Kidney tubule cell (primary cell): ENCODE results near the gene MAP3K12.
A peak's percentile ranks its signal among the peaks of the same experiment; 100 is the strongest.
"Not testable (repeated sequence)": the region's sequence is repeated elsewhere in the genome, so short reads cannot be mapped to it uniquely, and the experiment has no call there.

Experiments used
- DNase-seq: peaks from one replicate; pipeline ENCODE4 v3.0.0-alpha.2; 2018; ENCODE audit warnings: low spot score

Gene MAP3K12, protein sequence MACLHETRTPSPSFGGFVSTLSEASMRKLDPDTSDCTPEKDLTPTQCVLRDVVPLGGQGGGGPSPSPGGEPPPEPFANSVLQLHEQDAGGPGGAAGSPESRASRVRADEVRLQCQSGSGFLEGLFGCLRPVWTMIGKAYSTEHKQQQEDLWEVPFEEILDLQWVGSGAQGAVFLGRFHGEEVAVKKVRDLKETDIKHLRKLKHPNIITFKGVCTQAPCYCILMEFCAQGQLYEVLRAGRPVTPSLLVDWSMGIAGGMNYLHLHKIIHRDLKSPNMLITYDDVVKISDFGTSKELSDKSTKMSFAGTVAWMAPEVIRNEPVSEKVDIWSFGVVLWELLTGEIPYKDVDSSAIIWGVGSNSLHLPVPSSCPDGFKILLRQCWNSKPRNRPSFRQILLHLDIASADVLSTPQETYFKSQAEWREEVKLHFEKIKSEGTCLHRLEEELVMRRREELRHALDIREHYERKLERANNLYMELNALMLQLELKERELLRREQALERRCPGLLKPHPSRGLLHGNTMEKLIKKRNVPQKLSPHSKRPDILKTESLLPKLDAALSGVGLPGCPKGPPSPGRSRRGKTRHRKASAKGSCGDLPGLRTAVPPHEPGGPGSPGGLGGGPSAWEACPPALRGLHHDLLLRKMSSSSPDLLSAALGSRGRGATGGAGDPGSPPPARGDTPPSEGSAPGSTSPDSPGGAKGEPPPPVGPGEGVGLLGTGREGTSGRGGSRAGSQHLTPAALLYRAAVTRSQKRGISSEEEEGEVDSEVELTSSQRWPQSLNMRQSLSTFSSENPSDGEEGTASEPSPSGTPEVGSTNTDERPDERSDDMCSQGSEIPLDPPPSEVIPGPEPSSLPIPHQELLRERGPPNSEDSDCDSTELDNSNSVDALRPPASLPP

DNA sequence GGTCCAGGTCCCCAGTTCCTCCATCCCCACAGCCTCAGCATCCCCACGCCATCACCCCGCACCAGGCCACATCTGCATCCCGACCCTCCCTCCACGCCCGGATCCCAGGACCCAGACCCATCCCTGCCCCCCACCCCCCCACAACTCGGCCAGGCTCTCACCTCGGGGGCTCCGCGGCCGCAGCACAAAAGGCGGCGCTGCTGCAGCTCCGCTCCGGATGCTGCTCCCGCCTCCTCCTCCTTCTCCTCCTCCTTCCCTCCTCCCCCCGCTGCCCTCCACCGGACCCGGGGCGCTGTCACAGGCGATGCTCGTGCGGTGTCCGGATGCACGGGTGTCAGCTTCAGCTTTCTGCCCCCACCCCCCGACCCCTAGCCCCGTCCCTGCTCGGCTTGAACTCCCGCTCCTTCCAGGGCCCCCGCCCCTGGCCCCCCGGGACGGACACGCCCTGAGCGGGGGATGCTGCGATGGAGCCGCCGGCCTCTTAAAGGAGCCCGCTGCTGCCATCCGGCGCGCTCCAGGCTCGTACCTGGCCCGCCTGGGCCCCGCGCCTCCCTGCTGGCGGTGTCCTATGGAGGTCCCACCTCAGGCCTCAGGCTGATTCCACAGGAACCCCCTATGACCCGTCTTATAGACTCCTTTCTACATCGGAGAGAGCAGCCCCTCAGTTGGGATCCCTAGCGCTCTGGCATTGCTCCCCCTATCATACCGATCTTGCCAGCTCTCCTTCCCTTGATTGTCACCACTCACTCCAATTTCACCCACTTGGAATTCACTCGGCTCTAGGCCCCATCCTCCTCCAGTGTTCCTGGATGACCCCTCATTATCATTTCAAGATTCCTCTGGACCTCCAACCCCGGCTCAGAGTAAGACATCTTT is at the start of gene MAP3K12:
TSS of gene MAP3K12 (minus strand) at position 193 of the 876 bp plus-strand sequence. CDS start 12,067 bp downstream, outside the sequence.
- peak; percentile 52 for DNase-seq

DNA sequence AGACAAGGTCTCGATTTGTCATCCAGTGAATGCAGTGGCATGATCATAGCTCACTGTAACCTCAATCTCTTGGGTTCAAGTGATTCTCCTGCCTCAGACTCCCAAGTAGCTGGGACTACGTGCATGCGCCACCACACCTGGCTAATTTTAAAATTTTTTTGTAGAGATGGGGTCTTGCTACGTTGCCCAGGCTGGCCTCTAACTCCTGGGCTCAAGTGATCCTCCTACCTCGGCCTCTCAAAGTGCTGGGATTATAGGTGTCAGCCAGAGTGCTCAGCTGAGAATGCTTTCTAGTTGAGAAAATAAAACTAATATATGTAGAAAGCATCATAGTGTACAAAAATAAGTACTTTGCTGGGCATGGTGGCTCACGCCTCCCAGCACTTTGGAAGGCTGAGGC is 49.1 kb upstream of the MAP3K12 start:
- not testable (repeated sequence) for DNase-seq

DNA sequence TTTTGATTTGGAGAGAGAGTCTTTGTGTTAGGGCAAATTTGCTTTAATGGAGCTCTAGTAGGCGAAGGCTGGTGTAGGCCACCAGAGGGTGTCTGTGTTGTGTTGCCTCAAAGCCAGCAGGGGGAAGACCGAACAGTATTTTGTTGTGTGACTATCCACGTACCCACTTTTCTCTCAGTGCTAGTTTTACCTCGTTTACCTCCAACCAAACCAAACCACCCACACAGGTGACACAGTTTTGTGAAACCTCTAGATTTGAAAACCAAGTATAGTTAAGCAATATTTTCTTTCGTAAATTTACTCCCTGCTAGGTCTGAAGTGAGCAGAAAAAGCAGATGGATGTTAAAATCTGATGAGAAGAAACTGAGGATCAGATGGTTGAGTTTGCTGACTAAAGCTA is 44.3 kb upstream of the MAP3K12 start:
- DNase-seq: peak; percentile 66

DNA sequence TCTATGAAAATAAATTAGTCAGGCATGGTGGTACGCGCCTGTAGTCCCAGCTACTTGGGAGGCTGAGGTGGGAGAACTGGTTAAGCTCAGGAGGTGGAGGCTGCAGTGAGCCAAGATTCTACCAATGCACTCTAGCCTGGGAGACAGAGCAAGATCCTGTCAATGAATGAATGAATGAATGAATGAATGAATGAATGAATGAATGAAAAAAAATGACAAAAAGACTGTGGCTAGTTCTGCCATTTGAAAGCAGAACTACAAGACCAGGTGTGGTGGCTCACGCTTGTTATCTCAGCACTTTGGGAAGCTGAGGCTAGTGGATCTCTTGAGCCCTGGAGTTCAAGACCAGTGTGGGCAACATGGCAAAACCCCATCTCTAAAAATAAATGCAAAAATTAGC is 40.3 kb upstream of the MAP3K12 start:
- no peak for DNase-seq

DNA sequence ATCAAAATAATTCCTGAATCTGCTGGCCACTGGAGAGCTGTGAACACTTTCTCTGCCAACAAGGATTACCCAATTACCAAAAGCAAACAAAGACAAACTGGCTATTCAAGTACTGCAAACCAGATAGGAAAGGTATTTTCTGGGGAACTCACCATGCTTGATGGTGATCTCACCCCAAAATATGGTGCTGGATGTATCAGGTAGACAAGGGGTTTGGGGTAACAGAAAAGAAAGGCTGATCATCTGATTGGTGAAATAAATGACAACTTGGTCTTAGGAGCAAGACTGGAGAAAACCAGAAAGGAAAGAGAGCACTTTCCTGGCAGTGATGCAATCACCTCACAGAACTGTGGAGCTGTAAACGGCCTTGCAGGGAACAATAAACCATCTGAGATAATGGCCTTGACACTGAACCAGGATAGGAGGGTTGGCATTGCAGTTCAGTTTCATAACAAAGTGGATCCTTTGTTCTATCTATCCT is 39.0 kb upstream of the MAP3K12 start:
- no peak for DNase-seq

GRCh38 chr12:53536962-53537361 is 37.7 kb upstream of the MAP3K12 start:
- DNase-seq: no peak

DNA sequence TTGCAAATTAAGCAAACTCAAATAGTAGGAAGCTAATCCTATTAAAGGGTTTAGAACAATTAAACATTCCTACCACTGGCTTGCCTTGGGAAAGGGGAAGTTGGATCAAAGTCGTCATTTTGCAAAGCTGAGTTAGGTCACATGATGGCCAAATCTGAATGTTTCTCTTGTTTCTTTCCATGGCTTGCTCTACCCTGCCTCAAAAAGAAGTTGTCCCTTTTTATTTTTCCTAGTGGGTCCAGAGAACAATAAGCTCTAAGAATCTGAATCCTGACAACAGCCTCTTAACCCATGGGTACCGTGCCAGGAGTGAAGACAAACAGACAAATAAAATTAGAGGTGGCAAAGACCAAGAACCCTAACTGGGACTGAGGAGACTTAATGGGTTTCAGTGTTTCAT is 34.2 kb upstream of the MAP3K12 start:
- DNase-seq: no peak

GRCh38 chr12:53532524-53533445 is 33.5 kb upstream of the MAP3K12 start:
- no peak for DNase-seq

DNA sequence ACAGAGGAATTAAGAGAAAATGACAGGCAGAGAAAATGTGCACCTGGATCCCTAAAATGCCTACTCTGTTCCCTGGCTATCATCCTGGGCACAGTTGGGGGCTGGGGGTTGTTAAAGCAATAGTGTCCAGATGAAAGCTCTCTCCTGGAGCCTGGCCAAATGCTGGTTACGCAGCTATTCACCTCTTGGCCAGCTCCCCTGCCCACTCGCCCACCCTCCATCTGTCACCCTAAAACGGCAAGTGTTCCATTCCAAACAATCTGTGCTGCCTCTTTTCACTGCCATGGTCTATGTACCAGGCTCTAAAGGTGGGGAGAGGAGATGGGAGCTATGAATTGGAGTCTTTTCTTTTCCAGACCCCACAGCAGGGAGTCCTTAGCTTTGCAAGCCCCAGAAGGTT is 32.8 kb upstream of the MAP3K12 start:
- no peak for DNase-seq

- DNase-seq: no peak
Measured at GRCh38 chr12:53530920-53531319, 31.7 kb upstream of the MAP3K12 start.

- DNase-seq: no peak
Measured at GRCh38 chr12:53530061-53530460, 30.8 kb upstream of the MAP3K12 start.

DNA sequence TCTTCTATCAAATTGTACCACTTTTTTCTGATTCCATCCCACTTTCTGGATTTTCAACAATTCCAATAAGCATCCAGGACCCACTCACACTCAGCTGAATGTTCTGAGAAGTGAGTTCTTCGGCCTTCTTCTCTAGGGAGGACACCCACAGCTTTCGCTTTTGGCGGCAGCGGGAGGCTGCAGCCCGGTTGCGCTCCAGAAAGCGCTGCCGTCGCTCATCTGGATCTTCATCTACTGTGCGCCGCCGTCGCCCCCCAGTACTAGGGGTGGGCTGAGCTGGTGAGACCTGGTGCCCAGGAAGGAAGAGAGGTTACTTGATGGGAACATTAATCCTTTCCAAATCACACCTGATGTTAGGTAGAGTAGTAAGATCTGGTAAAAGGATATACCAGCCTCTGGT is 25.2 kb upstream of the MAP3K12 start:
- DNase-seq: no peak

GRCh38 chr12:53523131-53523530 is 23.9 kb upstream of the MAP3K12 start:
- DNase-seq: no peak

DNA sequence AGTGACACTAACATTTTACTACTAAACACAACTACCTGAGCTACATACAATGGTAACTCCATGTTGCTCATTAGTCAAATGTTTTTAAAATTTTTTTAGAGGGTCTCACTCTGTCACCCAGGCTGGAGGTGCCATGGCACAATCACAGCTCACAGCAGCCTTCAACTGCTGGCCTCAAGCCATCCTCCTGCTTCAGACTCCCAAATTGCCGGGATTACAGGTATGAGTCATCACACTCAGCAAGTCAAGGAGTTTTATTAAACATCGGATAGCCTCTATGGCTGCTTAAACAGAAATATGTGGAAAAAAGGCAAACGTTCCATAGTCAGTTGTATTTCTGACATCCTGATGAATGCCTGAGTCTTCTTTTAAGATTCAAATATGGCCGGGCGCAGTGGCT is 19.1 kb upstream of the MAP3K12 start:
- no peak for DNase-seq

GRCh38 chr12:53516758-53517455 is 17.6 kb upstream of the MAP3K12 start:
- DNase-seq: no peak

- no peak for DNase-seq
Measured at GRCh38 chr12:53515291-53515680, 16.0 kb upstream of the MAP3K12 start.

DNA sequence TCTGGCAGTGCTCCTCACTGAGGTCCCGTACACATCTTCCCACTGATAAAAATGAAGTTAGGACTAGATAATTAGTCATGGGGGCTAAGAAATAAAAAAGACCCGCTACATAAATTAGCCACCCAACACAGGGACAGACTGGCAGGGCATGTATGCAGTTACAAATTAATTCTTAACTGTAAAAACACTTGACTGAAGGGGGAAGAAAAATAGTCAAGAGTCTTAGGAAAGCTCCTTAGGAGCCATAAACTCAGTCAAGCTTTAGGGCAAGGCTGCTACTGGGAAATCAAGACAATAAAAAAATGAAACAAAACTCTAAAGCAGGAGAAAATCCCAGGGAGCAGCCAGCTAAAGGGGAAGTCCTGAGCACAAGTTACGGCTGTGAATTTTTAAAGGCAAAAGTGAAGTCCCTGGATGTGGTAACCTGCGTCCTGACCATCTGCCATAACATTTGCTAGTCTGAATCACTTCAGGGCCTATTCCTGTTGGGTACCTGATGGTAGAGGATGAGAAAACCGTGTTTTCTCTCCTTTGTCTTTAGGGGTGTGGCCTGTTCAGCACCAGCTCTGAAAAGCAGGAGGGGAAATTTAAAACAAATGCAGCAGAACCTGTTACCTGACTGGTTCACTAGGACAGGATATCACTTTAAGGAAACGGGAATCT is 15.5 kb upstream of the MAP3K12 start:
- no peak for DNase-seq

DNA sequence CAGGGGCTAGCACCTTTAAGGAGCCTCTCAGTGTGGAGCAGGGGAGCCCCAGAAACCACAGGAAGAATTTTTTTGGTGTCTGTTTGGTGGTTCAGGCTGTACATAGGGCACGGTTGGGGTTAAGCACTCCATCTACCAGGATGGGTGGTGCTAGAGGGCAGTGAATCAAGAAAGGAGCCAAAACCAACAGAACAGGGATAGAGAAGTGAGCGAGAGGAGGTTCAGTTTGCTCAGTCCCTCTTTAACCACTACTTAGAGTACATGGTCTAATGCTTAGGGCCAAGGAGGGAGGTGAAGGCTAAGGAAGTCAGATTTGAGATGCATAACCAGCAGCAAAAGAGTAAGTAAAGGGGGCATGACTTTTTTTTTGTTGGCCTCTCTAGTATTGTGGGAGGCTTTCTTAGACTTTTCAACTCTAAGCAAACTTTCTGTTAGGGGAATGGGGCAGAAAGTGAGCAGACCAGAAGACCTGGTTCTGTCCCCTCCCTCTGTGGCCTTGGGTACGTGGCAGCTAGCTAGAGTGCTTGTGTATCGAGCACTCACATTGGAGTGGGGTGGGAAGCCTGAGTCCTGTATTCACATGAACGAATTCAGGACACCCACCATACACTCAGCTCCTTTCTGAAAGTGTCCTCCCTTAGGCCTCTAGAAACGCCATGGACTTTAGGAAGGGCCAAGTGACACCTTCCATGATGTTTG is 14.6 kb upstream of the MAP3K12 start:
- no peak for DNase-seq

GRCh38 chr12:53510181-53510812 is 11.0 kb upstream of the MAP3K12 start:
- DNase-seq: no peak
